Mammary microvascular endothelial cell (primary cell): Measurements from ENCODE around the gene TMEM191C. TPM values are rescaled to one million over a fixed set of nuclear protein-coding genes. Genes with fewer than 3 reads are reported as not detected.

Source experiments
- total RNA-seq: library from RNA; depleted of rRNA; stranded (reverse); fragments of >200 nt; gene quantifications from 2 replicates; pipeline ENCODE4 v1.2.3, GENCODE V29; 2015

Gene TMEM191C
- 0.15 TPM in 1 of 2 replicates, not detected in the other for total RNA-seq

DNA sequence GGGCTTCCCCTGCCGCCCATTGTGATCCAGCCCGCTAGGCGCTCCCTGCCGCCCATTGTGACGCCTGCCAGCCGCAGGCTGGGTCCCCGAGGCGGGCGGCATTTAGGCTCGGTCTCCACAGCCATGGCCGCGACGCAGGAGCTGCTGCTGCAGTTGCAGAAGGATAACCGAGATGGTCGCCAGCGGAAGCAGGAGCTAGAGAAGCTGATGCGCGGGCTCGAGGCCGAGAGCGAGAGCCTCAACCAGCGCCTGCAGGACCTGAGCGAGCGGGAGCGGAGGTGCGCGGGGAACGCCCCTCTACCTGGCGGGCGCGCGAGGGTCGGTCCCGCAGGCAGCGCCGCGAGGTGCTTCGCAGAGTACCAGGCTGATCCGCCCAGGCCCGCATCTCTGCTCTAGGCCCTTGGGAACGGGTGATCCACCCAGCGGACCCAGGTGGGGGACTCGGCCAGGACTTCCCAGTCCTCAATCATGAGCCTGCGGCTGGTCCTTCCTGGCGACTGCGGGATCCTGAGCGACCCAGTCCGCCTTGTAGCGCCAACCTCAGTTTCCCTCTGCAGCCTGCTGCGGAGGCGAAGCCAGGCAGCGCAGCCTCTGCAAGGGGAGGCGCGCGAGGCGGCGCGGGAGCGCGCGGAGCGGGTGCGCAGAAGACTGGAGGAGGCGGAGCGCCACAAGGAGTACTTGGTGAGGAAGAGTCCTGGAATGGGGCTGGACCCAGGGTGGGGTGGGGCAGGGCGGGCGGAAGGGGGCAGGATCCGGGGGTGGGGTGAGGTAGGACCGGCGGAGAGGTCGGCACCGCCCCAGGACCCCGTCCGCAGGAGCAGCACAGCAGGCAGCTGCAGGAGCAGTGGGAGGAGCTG lies at the start of gene TMEM191C:
Gene TMEM191C, plus strand, starts transcription at position 51 of the 857 bp plus-strand sequence. Its CDS starts 73 bp downstream, at position 124.

Other genes with a start within 250 kb of the TMEM191C start
- gene RIMBP3B, start 83.6 kb upstream of the TMEM191C start, total RNA-seq = not detected in 2 replicates
- gene HIC2, start 50.0 kb upstream of the TMEM191C start, total RNA-seq = 2.3 and 2.6 TPM in 2 replicates
- gene RIMBP3C, start 84.1 kb downstream of the TMEM191C start, total RNA-seq = 0.05 TPM in 1 of 2 replicates, not detected in the other
- gene UBE2L3, start 100.3 kb downstream of the TMEM191C start, total RNA-seq = 89.7 and 96.2 TPM in 2 replicates
- 78.8 and 81.2 TPM in 2 replicates for gene YDJC, start 162.6 kb downstream of the TMEM191C start, total RNA-seq
- 0.07 and 0.20 TPM in 2 replicates for gene CCDC116, start 165.4 kb downstream of the TMEM191C start, total RNA-seq
- gene SDF2L1, start 174.9 kb downstream of the TMEM191C start, total RNA-seq = 68.0 and 87.5 TPM in 2 replicates
- gene PPIL2, start 198.6 kb downstream of the TMEM191C start, total RNA-seq = 30.8 and 41.2 TPM in 2 replicates